Right lobe of liver (tissue), 6 donors: Measurements from ENCODE around the gene CDCP2. TPM values are rescaled to one million over a fixed set of nuclear protein-coding genes. Genes with fewer than 3 reads are reported as not detected.

Experiments used
- ATAC-seq, 4 donors: fragments of 200-7000 bp; cut with Tn5 transposase; one replicate each; pipeline ENCODE4 v1.9.1; 2020; ENCODE audit warnings: mild to moderate bottlenecking in 4 of 4, moderate library complexity in 4 of 4
- DNase-seq, 3 donors: peaks; one replicate each; pipeline ENCODE4 v3.0.0-alpha.2; 2020
- H3K27ac ChIP-seq, 3 donors: fragments of 200-600 bp; one replicate each; pipeline ENCODE4 v1.8.0; 2022
- H3K27me3 ChIP-seq, 2 donors: fragments of 200-600 bp; one replicate each; pipeline ENCODE4 v1.8.0; 2022
- H3K36me3 ChIP-seq, 4 donors: fragments of 200-600 bp; sonication (generic) in 1 of 4; one replicate each; pipeline versions ENCODE4 v1.5.1 to v1.8.0; 2017 to 2022; ENCODE audit warnings: control low read depth in 1 of 4
- H3K4me1 ChIP-seq, 4 donors: fragments of 200-600 bp; sonication (generic) in 1 of 4; one replicate each; pipeline versions ENCODE4 v1.5.1 to v1.8.0; 2017 to 2022; ENCODE audit warnings: control low read depth in 1 of 4
- H3K4me3 ChIP-seq, 3 donors: fragments of 200-600 bp; one replicate each; pipeline ENCODE4 v1.8.0; 2022
- H3K9me3 ChIP-seq, 4 donors: fragments of 200-600 bp; sonication (generic) in 1 of 4; one replicate each; pipeline versions ENCODE4 v1.5.1 to v1.8.0; 2017 to 2022; ENCODE audit warnings: control low read depth in 1 of 4
- POLR2A ChIP-seq: fragments of 450-650 bp; IDR thresholded peaks from one replicate; pipeline ENCODE4 v1.6.1; 2017; ENCODE audit warnings: antibody characterized with exemption, mild to moderate bottlenecking
- WGBS: methylation state at CpG from one replicate; pipeline ENCODE4 v1.1.6; 2018; ENCODE audit warnings: low coverage, low lambda C conversion rate; ENCODE audit not compliant: insufficient coverage; ENCODE audit errors: missing lambda C conversion rate; 5-methylcytosine and 5-hydroxymethylcytosine counted together
- intact Hi-C, 2 donors: fragments of 100-400 bp; cut with DNase I; formaldehyde crosslinking; loops; one replicate each; pipeline versions ENCODE4 v1.11.2 to v1.14.1; 2022
- total RNA-seq, 6 experiments: library from RNA; depleted of rRNA in 2 of 6; stranded (reverse); fragments of >200 nt in 2 of 6; fragmentation: NEBNext Ultra II Directional in 3 of 6; extraction: Animal tissue kit (Norgen Biotek cat#: 25700) in 3 of 6; gene quantifications; one replicate each; pipeline versions ENCODE4 v1.1.0 to v1.2.4, GENCODE V29; 2016 to 2023
- TF ChIP-seq, protein P1 (sequence below), 4 donors: fragments of 200-600 bp in 3 of 4; fragments of 450-650 bp in 1 of 4; IDR thresholded peaks; one replicate each; pipeline versions ENCODE4 v1.5.1 to v1.8.0; 2016 to 2022; ENCODE audit warnings: antibody characterized with exemption in 4 of 4, mild to moderate bottlenecking in 2 of 4
- donor health status: DM: no; HTN: yes; CAD: no.
- donor health status: DM: no; HTN: no; CAD: no.
- donor health status: DM: no; HTN: no; CAD: no.
- donor health status: DM: no; HTN: yes; CAD: no.
- donor health status: DM: no; HTN: yes; CAD: no.

The CDCP2 gene
- total RNA-seq, 6 experiments from 2014 or later = not detected

DNA sequence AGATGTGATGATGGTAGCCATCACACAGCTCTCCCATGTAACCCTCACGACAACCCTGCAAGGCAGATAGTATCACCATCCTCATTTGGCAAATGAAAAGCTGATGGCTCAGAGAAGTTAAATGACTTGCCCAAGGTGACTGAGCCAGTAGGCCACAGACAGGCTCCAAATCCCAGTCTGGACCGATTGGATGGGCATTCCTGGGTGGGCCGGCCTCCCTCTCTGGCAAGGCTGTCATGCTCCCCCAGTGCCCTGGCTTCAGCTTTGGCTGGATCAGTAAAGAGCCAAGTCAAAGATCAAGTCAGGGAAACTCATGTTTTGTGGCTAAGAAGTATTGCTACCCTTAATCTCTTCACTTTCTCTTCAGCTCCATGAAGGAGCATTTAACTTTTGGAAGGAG is 41.2 kb downstream of the CDCP2 start:
- Histone ChIP-seq H3K4me1 (no peaks in the 10 kb centered on the region), H3K36me3 (no peaks in the 10 kb centered on the region), H3K27ac (no peak overlapping the region), H3K27me3 (no peaks in the 10 kb centered on the region), H3K4me3 (no peak overlapping the region), H3K9me3 (no peaks in the 10 kb centered on the region)
- TF ChIP-seq, protein P1, sequence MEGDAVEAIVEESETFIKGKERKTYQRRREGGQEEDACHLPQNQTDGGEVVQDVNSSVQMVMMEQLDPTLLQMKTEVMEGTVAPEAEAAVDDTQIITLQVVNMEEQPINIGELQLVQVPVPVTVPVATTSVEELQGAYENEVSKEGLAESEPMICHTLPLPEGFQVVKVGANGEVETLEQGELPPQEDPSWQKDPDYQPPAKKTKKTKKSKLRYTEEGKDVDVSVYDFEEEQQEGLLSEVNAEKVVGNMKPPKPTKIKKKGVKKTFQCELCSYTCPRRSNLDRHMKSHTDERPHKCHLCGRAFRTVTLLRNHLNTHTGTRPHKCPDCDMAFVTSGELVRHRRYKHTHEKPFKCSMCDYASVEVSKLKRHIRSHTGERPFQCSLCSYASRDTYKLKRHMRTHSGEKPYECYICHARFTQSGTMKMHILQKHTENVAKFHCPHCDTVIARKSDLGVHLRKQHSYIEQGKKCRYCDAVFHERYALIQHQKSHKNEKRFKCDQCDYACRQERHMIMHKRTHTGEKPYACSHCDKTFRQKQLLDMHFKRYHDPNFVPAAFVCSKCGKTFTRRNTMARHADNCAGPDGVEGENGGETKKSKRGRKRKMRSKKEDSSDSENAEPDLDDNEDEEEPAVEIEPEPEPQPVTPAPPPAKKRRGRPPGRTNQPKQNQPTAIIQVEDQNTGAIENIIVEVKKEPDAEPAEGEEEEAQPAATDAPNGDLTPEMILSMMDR (IDR thresholded peaks at IDR 0.05) = no peak
- no peak for TF ChIP-seq POLR2A
- intact Hi-C loops = no loop called here
- WGBS = 60% methylated on average over 1 of the region's 3 CpGs
- ATAC-seq = no peak
- no peak for DNase-seq

DNA sequence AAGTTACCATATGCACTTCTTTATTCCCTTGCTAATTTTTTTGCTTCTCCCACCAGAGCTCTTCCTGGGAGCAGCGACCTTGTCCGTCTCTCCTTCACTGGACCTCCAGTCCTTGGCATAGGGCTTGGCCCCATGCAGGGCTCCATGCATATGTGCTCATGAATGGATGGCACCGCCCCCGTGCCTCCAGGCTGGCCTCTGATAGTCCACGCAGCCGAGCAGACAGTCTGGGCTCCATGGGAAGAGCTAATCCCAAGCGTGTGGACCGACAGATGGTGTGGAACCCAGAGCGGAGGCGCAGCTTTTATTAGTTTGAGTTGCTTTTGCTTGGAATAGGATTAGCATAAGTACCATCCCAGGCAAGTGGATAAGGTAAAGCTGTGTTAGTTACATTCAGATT is 41.8 kb downstream of the CDCP2 start:
- no peak for DNase-seq
- Histone ChIP-seq H3K4me3 (no peak overlapping the region), H3K27ac (no peak overlapping the region), H3K9me3 (no peaks in the 10 kb centered on the region), H3K36me3 (no peaks in the 10 kb centered on the region), H3K4me1 (no peaks in the 10 kb centered on the region), H3K27me3 (no peaks in the 10 kb centered on the region)
- 94% methylated on average over 4 of the region's 10 CpGs for WGBS
- ATAC-seq = no peak
- intact Hi-C loops = no loop called here
- no peak for TF ChIP-seq POLR2A
- TF ChIP-seq, protein P1 (IDR thresholded peaks at IDR 0.05) = no peak

DNA sequence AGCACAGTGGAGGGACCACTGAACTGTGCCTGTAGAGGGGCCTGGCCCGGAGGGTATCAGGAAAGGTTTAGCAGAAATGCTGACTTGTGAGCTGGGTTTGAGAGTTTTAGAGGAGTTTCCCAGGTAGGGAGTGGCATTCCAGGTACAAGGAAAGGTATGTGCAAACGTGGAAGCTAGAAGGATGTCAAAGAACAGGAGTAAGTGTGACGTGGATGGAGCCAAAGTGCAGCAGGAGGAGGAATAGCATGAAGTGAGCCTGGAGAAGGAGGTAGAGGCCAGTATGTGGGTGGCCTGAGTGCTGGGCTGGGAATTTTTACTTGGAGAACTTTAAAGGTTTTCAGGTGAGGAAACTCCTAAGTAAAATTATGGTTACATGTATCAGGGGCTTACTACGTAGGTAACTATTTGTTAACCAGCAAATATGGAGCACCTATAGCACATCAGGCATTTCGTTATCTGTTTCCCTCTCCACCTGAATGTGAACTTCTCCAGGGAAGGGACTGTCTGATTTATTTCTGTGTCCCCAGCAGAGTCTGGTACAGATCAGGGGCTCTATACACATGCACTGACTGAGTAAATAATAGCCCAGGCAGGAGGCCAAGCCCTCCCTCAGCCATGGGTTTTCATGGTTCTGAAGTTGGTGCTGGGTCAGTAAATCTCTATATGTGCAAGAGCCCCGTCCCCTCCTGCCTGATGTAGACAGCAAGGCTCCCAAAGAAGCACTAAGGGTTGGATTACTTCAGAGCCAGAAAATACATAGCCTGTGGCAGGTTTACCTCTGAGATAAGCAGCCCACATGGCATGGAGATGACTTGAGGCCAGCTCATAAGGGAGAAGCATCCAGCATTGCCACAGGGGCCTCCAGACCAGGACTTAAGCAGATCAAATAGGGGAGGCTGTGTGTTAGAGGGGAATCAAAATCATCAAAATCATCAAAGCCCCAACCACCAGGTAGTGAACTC is 43.4 kb downstream of the CDCP2 start:
- Histone ChIP-seq H3K36me3 (no peaks in the 10 kb centered on the region), H3K27me3 (no peaks in the 10 kb centered on the region), H3K4me3 (no peak overlapping the region), H3K9me3 (no peaks in the 10 kb centered on the region), H3K4me1 (no peaks in the 10 kb centered on the region), H3K27ac (no peak overlapping the region)
- no peak for ATAC-seq
- intact Hi-C loops = no loop called here
- no peak for DNase-seq
- 77% methylated on average over 6 of the region's 6 CpGs for WGBS
- TF ChIP-seq, protein P1 (IDR thresholded peaks at IDR 0.05) = no peak
- no peak for TF ChIP-seq POLR2A

DNA sequence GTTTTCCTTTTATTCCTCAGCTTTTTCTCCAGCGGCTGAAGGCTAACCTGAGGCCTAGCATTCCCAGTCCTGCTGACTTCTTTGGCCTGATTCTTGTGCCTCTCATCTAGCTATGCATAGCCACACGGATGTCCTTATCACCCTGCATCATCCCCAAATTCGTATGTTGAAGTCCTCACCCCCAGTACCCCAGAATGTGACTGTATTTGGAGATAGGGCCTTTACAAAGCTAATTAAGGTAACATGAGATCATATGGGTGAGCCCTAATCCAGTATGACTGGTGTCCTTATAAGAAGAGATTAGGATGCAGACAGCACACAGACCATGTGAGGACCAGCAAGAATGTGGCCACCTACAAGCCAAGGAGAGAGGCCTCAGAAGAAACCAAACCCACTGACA is 44.6 kb downstream of the CDCP2 start:
- Histone ChIP-seq H3K27ac (no peak overlapping the region), H3K9me3 (no peaks in the 10 kb centered on the region), H3K27me3 (no peaks in the 10 kb centered on the region), H3K36me3 (no peaks in the 10 kb centered on the region), H3K4me3 (no peak overlapping the region), H3K4me1 (no peaks in the 10 kb centered on the region)
- ATAC-seq (no peak), DNase-seq (no peak)
- 92% methylated on average over 3 of the region's 3 CpGs for WGBS
- TF ChIP-seq, protein P1 (IDR thresholded peaks at IDR 0.05) = no peak
- no peak for TF ChIP-seq POLR2A
- intact Hi-C loops = no loop called here
